GM19023 (cell line): ENCODE measurements around the gene DENND5B.
"Not testable (repeated sequence)": the region's sequence is repeated elsewhere in the genome, so short reads cannot be mapped to it uniquely, and the experiment has no call there.

Source experiments
- ATAC-seq: cut with Tn5 transposase; IDR thresholded peaks from one replicate; pipeline ENCODE4 v1.9.1; 2021; ENCODE audit warnings: mild to moderate bottlenecking, moderate library complexity; ENCODE audit not compliant: unreplicated experiment

Gene DENND5B

GRCh38 chr12:31594681-31595080 is 3.7 kb upstream of the DENND5B start:
- ATAC-seq = no peak

- peak; percentile 22 for ATAC-seq
Observed at GRCh38 chr12:31591380-31591901, 505 bp upstream of the DENND5B start.

- peak; percentile 30 for ATAC-seq
Observed at GRCh38 chr12:31589904-31590641, 863 bp downstream of the DENND5B start.

GRCh38 chr12:31589598-31589903 is 1.4 kb downstream of the DENND5B start:
- peak; percentile 36 for ATAC-seq

GRCh38 chr12:31588976-31589375 is 2.0 kb downstream of the DENND5B start:
- ATAC-seq = no peak

GRCh38 chr12:31586728-31587127 is 4.2 kb downstream of the DENND5B start:
- no peak for ATAC-seq

GRCh38 chr12:31585895-31586294 is 5.0 kb downstream of the DENND5B start:
- no peak for ATAC-seq

- ATAC-seq = no peak
Observed at GRCh38 chr12:31585271-31585670, 5.7 kb downstream of the DENND5B start.

- no peak for ATAC-seq
Observed at GRCh38 chr12:31584782-31585181, 6.2 kb downstream of the DENND5B start.

- ATAC-seq = no peak
Observed at GRCh38 chr12:31583878-31584277, 7.1 kb downstream of the DENND5B start.

- no peak for ATAC-seq
Observed at GRCh38 chr12:31582155-31582554, 8.8 kb downstream of the DENND5B start.

- no peak for ATAC-seq
Observed at GRCh38 chr12:31578632-31579031, 12.3 kb downstream of the DENND5B start.

GRCh38 chr12:31574803-31575575 is 15.9 kb downstream of the DENND5B start:
- ATAC-seq = no peak

GRCh38 chr12:31574367-31574766 is 16.6 kb downstream of the DENND5B start:
- ATAC-seq = not testable (repeated sequence)

- no peak for ATAC-seq
Observed at GRCh38 chr12:31572900-31573600, 17.9 kb downstream of the DENND5B start.

- no peak for ATAC-seq
Observed at GRCh38 chr12:31570880-31571279, 20.1 kb downstream of the DENND5B start.

- ATAC-seq = not testable (repeated sequence)
Observed at GRCh38 chr12:31569517-31569916, 21.4 kb downstream of the DENND5B start.

- no peak for ATAC-seq
Observed at GRCh38 chr12:31568498-31568897, 22.4 kb downstream of the DENND5B start.

- no peak for ATAC-seq
Observed at GRCh38 chr12:31567029-31567428, 23.9 kb downstream of the DENND5B start.

GRCh38 chr12:31566547-31566946 is 24.4 kb downstream of the DENND5B start:
- ATAC-seq = no peak

- no peak for ATAC-seq
Observed at GRCh38 chr12:31562594-31563328, 28.2 kb downstream of the DENND5B start.
